ENCODE measurements around the gene LRMDA.
"Not testable (repeated sequence)": the region's sequence is repeated elsewhere in the genome, so short reads cannot be mapped to it uniquely, and the experiment has no call there.

Gene LRMDA

DNA sequence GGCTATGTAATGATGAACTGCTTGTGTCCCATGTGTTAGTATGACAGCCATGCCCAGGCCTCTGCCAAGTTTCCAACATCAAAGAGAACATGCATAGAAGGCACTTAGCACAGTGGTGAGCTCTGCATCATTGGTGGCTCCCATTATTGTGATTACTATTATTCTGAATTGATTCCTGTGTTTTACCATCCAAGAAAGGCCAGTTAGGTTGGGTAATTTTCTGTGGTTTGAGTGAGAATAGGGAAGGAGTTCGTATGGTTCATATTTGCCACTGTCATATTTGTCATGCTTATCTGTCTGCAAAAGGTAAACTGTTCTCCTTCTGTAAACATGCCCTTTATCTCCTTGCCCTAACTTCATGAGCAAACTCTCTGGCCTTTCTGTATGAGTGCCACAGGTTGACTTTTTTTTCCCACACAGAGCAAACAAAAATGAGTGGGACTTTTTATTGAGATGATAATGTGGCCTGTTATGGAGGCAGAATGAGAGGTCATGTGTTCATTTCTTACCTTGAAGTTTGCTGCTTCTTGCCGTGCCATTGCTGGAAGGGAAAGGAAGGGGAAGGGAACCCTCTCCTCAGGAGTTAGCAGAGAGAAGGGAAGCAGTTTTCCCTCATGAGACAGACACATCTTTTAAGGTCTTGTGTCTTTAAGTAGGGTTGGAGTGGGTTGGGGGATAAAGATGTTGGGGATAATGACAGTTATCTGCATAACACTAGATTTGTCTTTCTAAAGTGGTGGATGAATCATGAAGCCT lies 301.9 kb downstream of the LRMDA start:
- no peak for DNase-seq (ENCODE audit: low read depth in 1 of 2, low spot score in 1 of 2)

DNA sequence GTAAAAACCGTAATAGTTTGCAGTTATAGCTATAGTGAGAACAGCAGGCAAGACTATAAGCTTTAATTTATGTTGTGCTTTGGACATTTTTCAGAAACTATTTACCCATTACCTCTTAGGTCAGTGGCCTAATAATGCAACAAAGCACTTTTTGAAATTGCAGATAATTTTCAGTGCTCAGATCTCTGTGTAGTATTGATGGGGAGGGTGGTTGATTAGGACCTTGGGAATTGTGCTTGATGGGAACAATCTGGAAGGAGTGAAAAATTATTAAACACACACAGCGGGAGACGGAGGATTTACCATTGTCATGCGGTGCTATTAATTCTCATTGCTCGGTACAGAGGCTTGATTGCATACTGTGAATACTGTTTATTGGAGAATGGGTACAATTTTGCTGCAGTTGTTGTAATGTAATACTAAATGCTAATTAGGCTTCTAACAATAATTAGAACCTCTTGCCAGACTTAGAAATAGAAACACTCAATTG lies 304.8 kb downstream of the LRMDA start:
- DNase-seq (ENCODE audit: low read depth in 1 of 2, low spot score in 1 of 2), result no peak

- no peak for DNase-seq (ENCODE audit: low read depth in 1 of 2, low spot score in 1 of 2)
Measured at GRCh38 chr10:75736889-75737579, 305.6 kb downstream of the LRMDA start.

- no peak for DNase-seq (ENCODE audit: low read depth in 1 of 2, low spot score in 1 of 2)
Measured at GRCh38 chr10:75737580-75737949, 306.1 kb downstream of the LRMDA start.

GRCh38 chr10:75738924-75739323 lies 307.5 kb downstream of the LRMDA start:
- DNase-seq (ENCODE audit: low read depth in 1 of 2, low spot score in 1 of 2), result no peak

- DNase-seq (ENCODE audit: low read depth in 1 of 2, low spot score in 1 of 2), result no peak
Measured at GRCh38 chr10:75739414-75740143, 308.2 kb downstream of the LRMDA start.

DNA sequence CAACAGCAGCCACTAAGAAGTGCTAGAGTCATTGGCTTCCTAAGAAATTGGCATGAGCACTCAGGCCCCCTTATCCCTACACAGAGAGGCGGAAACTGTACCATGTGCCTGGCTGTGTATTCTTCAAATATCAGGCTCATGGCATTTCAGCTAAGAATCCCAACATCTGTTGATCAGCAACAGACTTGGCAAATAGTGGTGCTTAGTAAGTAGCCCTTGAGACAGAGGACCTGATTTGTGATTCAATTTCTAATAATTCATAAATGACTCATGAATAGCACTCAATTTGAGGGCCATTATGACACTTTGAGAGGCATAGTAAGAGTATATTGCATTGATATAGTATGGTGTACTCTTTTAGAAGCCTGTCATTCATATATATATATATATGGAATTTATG lies 309.1 kb downstream of the LRMDA start:
- no peak for DNase-seq (ENCODE audit: low read depth in 1 of 2, low spot score in 1 of 2)

DNA sequence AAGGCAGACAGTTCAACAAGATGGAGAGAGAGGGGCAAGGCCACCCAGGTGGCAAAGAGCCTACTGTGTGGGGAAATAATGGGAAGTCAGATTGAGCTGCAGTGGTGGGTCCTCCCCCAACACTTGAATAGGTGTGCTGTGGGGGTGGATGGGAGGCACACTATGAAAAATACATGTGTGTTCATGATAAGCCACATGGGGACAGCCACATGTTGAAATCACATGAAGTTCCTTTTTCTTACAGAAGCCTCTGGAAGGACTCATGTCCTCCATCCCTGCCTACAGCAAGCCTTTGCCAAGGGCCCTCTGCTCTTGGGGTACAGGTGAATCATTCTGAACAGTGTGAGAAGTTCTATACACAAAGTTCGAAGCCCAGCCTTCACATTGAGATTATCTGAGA lies 310.9 kb downstream of the LRMDA start:
- no peak for DNase-seq (ENCODE audit: low read depth in 1 of 2, low spot score in 1 of 2)

DNA sequence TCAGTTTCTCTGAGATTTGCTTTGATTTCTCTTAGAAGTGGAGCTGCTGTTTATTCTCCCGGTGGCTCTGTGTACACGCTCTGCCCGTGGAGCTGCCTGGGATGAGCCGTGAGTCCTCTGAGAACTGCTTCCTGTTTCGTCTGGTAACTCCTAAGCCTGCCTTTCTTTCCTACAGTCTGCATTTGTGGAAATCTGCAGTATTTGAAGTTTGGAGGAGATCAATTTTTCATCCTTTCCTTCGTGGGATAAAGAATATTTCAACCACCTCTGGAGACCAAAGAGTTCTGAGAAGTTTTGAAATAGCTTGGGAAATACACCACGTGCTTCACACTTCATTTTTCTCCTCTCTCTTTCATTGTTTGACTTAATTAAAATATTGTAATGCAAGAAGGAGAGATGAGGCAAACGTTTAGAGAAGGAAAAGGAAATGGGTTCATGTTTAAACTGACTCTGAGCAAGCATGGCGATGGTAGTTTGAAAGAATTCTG lies 311.9 kb downstream of the LRMDA start:
- DNase-seq (ENCODE audit: low read depth in 1 of 2, low spot score in 1 of 2), result no peak

DNA sequence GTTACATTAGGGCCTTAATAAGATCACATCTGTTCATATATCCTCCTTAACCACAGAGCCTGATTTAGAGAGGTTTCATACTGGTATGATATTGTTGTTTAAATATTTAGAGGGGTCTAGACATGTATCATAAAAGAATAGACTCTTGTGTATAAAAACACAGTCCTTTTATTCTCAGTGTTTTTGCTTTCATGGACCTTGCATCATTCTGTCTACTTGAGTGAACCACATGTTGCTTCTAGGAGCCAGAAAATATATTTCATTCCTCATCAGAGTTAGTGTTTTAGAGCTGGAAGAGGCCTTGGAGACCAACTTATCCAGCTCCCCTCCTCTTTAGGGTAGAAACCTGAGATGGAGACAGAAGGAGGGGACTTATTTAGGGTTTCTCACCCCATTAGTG lies 312.8 kb downstream of the LRMDA start:
- DNase-seq (ENCODE audit: low read depth in 1 of 2, low spot score in 1 of 2), result no peak

GRCh38 chr10:75746356-75746755 lies 314.9 kb downstream of the LRMDA start:
- DNase-seq (ENCODE audit: low read depth in 1 of 2, low spot score in 1 of 2), result no peak

DNA sequence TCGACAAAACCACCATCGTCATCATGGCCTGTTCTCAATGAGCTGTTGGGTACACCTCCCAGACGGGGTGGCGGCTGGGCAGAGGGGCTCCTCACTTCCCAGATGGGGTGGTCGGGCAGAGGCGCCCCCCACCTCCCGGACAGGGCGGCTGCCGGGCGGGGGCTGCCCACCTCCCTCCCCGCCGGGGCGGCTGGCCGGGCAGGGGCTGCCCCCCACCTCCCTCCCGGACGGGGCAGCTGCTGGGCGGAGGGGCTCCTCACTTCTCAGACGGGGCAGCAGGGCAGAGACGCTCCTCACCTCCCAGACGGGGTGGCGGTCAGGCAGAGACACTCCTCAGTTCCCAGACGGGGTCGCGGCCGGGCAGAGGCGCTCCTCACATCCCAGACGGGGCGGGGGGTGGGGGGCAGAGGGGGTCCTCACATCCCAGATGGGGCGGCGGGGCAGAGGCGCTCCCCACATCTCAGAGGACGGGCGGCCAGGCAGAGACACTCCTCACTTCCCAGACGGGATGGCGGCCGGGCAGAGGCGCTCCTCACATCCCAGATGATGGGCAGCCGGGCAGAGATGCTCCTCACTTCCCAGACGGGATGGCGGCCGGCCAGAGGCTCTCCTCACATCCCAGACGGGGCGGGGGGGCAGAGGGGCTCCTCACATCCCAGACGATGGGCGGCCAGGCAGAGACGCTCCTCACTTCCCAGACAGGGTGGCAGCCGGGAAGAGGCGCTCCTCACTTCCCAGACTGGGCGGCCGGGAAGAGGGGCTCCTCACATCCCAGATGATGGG lies 318.9 kb downstream of the LRMDA start:
- not testable (repeated sequence) for DNase-seq (ENCODE audit: low read depth in 1 of 2, low spot score in 1 of 2)

- DNase-seq (ENCODE audit: low read depth in 1 of 2, low spot score in 1 of 2), result no peak
Measured at GRCh38 chr10:75751232-75751631, 319.8 kb downstream of the LRMDA start.

GRCh38 chr10:75753621-75754020 lies 322.2 kb downstream of the LRMDA start:
- no peak for DNase-seq (ENCODE audit: low read depth in 1 of 2, low spot score in 1 of 2)

- DNase-seq (ENCODE audit: low read depth in 1 of 2, low spot score in 1 of 2), result no peak
Measured at GRCh38 chr10:75754096-75754831, 322.8 kb downstream of the LRMDA start.

DNA sequence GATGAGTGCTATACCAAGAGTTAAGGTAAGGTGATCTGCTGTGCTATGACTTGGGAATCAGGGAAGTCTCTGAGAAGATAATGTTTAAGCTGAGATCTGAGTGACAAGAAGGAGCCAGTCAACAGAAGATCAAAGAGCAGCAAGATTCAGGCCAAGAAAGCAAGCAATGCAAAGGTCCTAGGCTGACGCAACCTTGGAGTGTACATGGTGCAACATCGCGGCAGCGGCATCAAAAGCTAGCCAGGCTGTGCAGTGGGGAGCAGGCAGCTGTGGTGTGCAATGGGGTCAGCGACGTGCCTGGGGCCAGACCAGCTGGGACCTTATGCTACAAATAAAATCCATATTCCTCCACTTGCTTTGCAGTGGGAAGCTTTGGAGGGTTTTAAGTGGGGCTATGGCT lies 324.1 kb downstream of the LRMDA start:
- DNase-seq (ENCODE audit: low read depth in 1 of 2, low spot score in 1 of 2), result no peak

- no peak for DNase-seq (ENCODE audit: low read depth in 1 of 2, low spot score in 1 of 2)
Measured at GRCh38 chr10:75761289-75761688, 329.9 kb downstream of the LRMDA start.

DNA sequence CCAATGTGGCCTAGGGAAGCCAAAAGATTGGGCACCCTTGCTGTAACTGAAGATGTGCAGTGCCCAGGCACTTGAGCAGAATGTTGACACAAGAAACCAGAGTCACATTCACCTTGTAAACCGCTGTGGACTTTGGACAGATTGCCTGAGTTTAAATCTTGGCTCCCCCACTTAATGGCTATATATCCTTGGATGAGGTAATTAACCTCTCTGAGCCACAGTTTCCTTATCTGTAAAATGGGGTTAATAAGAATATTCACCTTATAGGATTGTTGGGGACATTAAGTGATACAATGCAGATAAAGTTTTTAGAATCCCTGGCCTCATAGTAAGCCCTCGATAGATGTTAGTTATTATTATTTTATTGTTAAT lies 331.0 kb downstream of the LRMDA start:
- DNase-seq (ENCODE audit: low read depth in 1 of 2, low spot score in 1 of 2), result no peak

DNA sequence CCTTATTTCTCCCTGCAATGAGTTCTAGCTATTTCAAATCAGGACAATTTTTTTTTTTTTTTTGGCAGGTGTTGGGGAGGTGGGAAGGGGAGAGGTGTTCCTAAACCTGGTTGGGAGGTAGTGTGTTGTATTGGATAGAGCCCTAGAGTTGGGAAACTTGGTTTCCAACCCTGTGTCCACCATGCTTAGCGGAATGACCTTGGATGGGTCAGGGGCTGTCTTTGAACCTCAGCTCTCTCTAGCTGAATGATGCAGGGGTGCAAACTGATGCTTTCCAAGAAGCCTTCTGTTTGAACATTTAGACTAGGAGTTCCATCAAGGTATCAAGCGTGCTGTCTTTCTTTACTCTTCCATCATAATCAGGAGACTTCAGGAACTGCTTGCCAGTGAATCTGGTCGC lies 332.2 kb downstream of the LRMDA start:
- no peak for DNase-seq (ENCODE audit: low read depth in 1 of 2, low spot score in 1 of 2)

DNA sequence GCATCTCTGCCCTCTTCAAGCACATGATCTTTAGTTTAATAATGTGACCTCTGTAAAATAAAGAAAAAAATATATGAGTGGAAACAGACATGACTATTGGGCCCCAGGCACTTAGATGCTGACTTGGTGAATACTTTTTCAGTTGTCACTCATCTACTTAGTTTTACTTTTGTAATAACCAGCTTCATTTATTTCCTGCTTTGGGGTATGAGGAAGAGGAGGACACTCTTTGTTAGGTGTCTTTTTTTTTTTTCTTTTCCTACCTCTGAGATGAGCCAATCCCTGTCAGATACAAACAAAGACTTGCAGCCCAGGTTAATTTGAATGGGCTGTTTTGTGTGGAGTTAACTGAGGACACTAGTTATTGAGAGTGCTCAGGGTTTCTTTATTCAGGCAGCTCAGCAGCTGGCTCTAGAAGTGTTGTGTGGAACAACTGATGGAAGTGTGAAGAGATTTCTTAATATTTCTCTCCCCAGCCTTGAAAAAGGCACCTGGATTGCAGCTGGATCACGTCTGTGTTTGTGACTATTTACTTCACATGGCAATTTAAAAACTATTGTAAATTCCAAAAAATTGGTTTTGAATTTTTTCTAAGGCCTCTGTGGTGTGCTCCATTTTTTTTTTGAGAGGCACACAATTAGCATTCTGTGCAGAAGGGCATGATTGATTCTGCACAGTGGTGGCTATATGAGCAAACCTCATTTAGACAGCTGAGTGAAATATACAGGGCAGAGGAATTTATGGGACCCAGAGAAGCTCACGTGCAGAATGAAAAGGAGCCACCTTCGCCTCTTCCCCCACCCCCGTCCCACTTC lies 333.8 kb downstream of the LRMDA start:
- no peak for DNase-seq (ENCODE audit: low read depth in 1 of 2, low spot score in 1 of 2)

Measured in activated T-helper 1 cell treated with anti-CD3 and anti-CD28 coated beads, Interleukin-2, amount 50 U/mL, for 16 hours (primary cell).